GM12864 (cell line): ENCODE results near the gene SPNS2.

Experiments
- DNase-seq: peaks from one replicate; pipeline ENCODE4 v3.0.0-alpha.2; 2011; ENCODE audit warnings: low read depth
- H3K4me3 ChIP-seq: 2 replicates; pipeline ENCODE4 v1.5.1; 2011; ENCODE audit warnings: mild to moderate bottlenecking, low read depth, low read length, control low read depth
- TF ChIP-seq, protein P1 (sequence below): IDR thresholded peaks from 2 replicates; pipeline ENCODE4 v1.5.1; 2011; ENCODE audit warnings: low read depth, mild to moderate bottlenecking, moderate library complexity, low read length, control low read depth, inconsistent platforms; ENCODE audit errors: missing control alignments

The SPNS2 gene

DNA sequence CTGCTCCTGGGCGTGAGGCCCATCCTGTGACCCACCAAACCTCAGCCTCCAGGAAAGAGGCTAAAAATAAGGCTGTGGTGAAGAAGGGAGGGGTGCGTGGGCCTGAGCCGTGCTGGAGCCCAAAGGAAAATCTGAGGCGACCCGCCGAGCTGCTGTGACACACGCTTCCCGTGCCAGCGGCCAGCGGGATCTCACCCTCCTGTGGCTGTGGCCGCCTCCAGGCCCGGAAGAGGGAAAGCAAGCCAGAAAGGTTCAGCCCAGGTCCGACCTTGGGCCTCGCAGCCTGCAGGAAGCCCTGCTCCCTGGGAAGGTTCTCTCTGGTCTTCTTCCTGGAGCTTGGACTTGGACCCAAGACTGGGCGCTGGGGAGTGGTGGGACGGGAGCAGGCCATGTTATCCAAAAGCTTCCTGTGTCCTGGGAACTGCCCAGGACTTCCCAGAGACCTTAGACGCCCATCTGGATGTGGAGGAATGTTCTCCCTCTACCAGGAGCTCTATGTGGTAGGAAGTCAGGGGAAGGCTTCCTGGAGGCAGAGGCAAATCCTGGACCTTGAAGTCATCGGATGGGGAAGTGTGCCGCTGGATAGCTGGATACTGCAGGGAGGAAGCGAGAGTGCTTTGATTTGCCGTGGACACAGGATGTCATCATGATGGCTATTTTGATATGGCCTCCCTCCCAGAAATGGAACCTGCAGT lies 11.4 kb downstream of the SPNS2 start:
- TF ChIP-seq, protein P1, sequence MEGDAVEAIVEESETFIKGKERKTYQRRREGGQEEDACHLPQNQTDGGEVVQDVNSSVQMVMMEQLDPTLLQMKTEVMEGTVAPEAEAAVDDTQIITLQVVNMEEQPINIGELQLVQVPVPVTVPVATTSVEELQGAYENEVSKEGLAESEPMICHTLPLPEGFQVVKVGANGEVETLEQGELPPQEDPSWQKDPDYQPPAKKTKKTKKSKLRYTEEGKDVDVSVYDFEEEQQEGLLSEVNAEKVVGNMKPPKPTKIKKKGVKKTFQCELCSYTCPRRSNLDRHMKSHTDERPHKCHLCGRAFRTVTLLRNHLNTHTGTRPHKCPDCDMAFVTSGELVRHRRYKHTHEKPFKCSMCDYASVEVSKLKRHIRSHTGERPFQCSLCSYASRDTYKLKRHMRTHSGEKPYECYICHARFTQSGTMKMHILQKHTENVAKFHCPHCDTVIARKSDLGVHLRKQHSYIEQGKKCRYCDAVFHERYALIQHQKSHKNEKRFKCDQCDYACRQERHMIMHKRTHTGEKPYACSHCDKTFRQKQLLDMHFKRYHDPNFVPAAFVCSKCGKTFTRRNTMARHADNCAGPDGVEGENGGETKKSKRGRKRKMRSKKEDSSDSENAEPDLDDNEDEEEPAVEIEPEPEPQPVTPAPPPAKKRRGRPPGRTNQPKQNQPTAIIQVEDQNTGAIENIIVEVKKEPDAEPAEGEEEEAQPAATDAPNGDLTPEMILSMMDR, result no peak
- no peak overlapping the region for H3K4me3 ChIP-seq
- no peak for DNase-seq

DNA sequence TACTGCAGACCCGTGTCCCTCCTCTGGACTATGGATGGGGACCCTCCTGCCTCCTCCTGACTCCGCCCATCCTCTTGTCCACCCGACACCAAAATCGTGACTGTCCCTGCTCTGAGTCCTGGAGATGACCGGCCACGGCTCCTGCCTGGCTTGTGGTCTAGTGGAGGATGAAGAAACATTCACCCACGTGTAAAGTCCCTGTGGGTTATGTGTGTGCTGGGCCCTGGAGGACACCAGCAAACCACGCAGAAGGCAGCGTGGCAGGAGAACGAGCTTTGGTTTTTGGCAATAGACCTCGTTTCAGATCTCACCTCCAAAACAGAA lies 11.9 kb downstream of the SPNS2 start:
- H3K4me3 ChIP-seq, result no peak overlapping the region
- no peak for DNase-seq
- TF ChIP-seq, protein P1, result no peak

DNA sequence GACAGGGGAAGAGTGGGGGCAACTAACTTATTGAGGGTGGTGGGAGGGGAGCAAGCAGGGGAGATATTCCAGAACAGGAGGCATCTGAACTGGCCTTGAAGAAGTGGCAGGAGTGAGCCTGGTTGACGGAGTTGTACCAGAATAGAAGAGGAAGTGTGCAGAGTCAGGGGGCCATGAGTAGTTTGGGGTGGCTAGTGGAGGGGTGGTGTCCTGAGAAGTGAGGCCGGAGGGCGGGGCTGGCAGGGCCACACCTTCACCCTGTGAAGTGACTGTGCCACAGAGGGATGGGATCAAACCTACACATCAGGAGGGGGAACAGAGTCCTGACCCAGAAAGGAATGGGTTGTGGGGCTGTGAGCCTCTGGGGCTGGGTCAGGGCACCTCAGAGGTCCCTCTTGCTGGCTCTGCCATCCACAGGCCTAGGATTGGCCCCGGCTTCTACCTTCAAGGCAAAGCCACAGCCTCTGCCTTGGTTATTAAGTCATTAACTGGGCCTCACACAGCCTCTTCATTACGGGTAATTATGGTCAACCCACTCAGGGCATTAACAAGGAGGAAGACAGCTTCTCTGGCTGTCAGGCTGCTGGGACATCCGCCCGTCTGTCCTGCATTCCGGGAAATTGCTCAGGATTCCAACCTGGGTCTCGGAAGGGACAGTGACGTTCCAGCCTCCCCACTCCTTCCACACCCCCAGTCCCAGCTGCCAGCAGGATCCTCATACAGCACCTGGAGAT lies 12.7 kb downstream of the SPNS2 start:
- DNase-seq, result no peak
- H3K4me3 ChIP-seq, result no peak overlapping the region
- TF ChIP-seq, protein P1, result no peak

DNA sequence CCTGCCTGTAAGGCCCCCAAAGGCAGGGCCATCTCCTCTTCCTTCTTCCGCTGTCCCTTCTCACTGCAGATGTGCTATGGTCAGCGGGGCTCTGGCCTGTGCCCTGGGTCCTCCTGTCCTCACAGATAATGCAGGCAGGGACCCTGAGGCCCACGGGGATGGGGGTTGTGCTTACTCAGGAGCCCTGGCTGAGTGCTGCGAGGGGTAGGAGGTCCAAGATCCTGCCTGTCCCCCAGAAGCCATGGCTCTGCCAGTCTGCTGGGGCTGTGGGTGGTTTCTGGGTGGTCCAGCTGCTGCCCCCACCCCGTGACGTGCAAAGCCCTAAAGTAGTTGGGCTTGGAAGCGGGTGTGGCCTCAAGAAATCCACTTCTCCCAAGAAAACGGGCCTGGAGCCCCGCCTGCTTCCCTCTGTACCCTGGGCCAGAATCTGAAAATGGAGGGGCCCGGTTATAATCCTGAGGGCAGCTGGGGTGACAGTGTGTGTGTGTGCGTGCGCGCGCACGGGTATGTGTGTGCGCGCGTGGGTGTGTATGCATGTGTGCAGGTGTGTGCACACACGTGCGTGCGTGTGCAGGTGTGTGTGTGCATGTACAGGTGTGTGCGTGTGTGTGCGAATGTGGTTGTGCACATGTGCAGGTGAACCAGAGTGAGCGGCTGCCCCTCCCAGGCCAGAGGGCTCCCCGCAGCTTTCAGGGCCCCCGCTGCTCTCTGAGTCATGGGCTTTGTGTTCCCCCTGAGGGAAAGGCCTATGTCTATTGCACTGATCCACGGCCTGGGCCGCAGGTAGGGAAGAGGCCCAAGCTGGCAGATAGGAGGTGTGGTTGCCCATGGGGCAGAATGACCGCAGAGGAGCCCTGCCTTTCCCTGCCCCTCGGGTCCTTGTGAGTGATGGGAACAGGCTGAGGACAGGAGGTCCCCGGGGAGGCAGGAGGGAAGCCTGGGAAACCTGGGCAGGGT lies 13.8 kb downstream of the SPNS2 start:
- TF ChIP-seq, protein P1, result no peak
- H3K4me3 ChIP-seq, result no peak overlapping the region
- no peak for DNase-seq

DNA sequence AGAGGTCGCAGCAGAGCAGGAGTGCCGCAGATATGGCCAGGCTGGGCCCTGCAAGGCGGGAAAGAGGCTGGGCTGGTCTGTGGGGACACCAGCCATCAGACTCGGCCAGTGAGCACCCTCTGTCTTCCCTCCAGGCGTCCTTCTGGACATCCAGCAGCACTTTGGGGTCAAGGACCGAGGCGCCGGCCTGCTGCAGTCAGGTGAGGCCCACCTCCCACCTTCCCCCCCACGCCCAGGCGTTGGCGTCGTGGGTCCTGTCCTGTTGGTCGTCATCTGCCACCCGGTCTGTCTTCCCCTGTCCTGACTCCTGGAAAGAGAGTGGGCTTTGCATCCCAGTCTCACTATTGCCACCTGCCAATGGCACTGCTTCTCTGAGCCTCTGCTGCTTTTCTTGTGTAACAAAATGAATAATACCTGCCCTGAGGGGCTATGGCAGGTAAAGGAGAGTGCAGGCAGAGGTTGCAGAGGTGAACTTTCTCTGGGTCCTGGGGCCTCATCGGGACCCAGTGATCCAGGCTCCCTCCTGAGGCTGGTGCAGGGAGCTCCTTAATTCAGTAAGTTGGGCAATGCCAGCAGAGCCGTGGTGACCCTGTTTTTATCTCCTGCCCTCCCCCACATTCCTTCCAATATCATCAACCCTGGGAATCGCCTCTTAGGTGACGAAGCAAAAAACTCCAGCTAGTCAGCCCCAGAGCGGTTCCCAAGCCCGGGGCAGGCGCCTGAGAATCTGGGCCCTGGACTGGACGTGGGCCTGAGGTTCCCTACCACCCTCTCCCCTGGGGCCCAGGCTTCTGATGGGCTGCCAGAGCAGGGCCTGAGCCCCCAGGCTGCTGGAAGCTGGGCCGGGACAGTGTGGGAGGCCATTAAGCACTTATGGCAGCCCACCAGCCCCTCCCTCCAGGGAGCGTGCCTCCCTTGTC lies 14.7 kb downstream of the SPNS2 start:
- no peak overlapping the region for H3K4me3 ChIP-seq
- no peak for DNase-seq
- TF ChIP-seq, protein P1, result no peak

DNA sequence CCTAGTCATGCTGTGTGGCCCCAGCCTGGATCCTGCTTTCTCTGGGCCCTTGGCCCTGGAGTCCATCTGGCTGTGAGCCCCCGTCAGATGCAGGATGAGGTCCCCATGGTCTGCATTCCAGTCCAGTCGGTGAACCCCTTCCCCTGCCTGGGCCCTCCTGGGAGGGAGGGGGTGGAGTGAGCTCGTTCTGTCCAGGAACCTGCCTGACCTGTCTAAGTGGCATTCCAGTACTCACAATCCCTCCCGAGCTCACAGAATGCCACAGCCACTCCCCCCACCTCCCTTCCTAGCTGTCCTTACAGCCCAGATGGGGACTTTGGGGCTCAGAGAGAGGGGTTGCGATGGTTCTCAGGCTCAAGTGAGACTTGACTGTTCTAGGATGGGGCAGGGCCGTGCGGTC lies 15.5 kb downstream of the SPNS2 start:
- H3K4me3 ChIP-seq, result no peak overlapping the region
- DNase-seq, result no peak
- TF ChIP-seq, protein P1, result no peak
